Stimulated activated naive CD8-positive, alpha-beta T cell treated with anti-CD3 and anti-CD28 coated beads, Interleukin-15, Interleukin-2, amounts not matched to agents 100 U/mL and 50 U/mL, for 24 hours (primary cell): Measurements from ENCODE around the gene TAGLN.

Source experiments
- ATAC-seq: fragments of 150-1000 bp; cut with Tn5 transposase; one replicate; pipeline ENCODE4 v1.10.0; 2021
- DNase-seq: peaks from one replicate; pipeline ENCODE4 v3.0.0; 2021

Gene TAGLN

GRCh38 chr11:117214404-117215110 lies 15.4 kb downstream of the TAGLN start:
- no peak for ATAC-seq
- DNase-seq, result no peak

DNA sequence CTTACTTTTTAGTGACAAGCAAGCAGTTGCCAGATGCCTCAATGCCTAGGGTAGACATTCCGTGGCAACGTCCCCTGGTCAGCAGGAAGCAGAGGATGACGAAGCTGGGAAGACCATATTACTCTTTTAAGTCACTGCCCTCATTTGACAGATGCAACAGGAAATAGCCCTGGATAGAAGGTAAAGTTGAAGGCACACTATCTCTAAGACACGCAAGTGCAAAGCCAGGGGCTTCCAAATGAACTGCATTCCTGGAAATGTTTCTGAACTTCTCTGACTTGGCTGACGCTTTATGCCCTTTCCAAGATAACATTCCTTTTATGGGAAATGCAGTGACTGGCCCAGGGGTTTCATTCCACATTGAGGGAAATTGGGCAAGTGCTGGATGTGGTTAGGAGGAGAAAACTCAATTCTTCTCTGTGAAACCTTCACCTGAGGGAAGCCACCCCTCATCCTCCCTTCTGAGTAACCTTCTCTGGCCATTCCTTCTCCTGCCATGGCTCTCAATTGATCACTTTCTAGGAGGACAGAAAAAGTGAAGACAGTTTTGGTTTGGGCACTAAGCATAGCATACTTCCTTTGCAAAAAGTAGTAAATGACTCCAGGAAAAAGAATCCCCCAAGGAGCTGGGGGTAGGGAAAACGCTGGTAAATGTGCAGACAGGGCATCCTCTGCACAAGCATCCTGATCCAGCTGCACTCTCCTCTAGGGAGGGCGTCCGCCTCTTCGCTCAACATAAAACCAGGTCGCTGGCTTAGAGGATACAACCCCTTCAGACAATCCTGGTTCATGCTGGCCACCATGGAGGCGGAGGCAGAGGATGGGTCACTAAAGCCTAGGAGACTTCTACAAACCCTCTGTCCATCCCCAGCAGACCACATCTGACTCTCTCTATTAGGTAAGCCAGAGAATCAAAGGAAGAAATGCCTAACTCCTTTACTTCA lies 18.2 kb downstream of the TAGLN start:
- ATAC-seq (no peak), DNase-seq (no peak)

GRCh38 chr11:117218133-117218915 lies 19.2 kb downstream of the TAGLN start:
- no peak for ATAC-seq
- DNase-seq, result no peak

- no peak for ATAC-seq
These were observed 19.8 kb downstream of the TAGLN start for GRCh38 chr11:117219001-117219400.

DNA sequence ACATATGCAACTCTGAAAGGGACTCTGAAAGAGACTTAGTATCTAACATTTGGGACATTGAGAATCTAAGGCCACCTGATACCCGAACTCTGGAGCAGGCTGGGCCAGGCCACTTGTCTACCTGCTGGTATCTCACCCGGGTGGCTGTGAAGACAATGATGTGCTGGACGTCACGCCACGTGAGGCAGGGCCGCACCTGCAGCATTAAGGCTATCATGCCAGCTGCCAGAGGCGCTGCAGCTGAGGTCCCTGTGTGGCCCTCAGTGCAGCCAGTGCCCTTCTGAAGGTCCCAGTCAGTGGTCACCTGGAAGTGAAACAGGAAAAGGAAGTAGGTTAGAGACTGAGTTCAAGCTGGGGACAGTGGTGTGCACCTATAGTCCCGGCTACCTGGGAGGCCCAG lies 20.3 kb downstream of the TAGLN start:
- ATAC-seq (no peak), DNase-seq (no peak)

More at GRCh38 chr11:117219001-117219400, 19.8 kb downstream of the TAGLN start:
- DNase-seq, result no peak

DNA sequence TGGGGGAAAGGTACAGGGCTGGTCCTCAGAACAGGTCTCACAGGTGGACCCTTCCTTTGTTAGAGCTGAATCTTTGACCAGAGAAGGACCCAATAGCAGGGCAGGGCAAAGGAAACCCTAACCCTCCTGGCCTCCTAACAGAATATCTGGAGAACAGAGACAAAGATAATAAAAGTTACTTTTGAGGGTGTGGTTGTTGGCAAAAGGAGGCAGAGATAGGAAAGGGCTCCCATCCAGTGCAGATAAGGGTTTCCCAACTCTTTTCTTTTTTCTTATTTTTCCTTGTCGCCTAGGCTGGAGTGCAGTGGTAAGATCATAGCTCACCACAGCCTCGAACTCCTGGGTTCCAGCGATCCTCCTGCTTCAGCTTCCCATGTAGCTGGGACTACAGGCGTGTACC lies 20.8 kb downstream of the TAGLN start:
- DNase-seq (no peak), ATAC-seq (no peak)

- DNase-seq, result no peak
- no peak for ATAC-seq
These were observed 21.4 kb downstream of the TAGLN start for GRCh38 chr11:117220568-117220967.

- ATAC-seq (no peak), DNase-seq (peak; percentile 1)
These were observed 22.0 kb downstream of the TAGLN start for GRCh38 chr11:117220999-117221774.

DNA sequence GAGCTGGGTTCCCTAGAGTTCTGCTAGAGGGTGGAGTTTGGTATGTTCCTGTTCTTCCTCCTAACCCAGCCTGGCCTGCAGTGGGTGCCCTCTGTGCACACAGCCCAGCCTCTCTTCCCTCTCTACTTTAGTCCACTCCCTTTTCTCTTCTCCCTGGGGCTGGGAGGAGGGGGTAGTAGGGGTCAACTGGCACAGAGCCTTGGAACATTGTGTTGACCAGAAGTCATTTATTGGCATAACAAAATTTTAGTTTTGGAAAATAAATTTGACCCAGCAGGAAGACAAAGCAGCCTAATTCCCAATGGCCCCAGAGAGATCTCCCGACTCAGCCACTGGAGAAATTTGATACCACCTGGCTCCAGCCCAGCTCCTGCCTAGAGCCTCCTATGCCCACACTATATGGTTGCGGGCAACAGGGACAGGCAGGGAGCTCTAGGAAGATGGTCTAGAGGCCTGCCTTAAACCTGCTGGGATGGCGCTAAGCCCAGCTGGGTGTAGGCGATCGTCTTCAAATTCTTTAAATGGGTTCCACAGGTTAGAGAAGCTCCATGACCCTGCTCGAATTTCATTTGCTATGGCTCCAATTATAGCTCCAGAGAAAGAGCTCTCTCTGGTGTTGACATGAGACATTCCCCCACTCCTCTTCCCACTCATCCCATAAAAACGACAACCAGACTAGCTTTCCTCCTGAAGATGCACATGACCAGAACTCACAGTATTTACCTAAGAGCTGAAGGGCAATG lies 22.8 kb downstream of the TAGLN start:
- DNase-seq, result no peak
- no peak for ATAC-seq

DNA sequence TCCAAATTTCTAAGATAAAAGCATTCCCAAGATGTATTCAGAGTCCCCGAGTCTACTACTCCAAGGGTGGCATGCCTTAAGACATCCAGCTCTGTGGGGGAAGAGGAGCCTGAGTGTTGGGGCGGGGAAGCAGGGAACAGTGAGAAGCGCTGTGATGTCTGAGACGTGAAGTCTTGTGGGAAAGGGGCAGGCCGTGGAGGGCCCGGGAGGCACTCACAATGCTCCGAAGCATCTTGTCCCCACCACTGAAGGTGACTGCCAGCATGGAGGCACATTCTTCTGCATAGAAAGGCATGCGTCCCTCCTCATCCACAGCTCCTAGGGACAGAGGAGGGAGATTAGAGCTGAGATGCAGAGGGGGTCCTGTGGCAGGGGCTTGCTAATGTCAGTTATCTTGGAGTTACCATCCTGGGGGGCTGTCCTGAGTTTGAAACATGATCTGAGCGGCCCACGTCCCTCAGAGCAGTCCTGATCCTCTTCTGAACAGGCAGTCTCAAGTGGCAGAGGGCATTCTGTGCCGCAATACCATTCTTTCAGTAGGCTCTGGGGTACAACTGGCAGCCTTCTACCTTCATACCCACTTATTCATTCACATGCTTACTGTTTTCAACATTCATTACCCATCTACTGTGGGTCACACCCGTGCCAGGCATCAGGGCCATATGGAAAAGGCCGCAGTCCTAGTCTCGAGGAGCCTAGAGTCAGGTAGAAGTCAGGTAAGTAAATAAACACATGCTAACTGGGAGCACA lies 24.0 kb downstream of the TAGLN start:
- DNase-seq, result no peak
- no peak for ATAC-seq

DNA sequence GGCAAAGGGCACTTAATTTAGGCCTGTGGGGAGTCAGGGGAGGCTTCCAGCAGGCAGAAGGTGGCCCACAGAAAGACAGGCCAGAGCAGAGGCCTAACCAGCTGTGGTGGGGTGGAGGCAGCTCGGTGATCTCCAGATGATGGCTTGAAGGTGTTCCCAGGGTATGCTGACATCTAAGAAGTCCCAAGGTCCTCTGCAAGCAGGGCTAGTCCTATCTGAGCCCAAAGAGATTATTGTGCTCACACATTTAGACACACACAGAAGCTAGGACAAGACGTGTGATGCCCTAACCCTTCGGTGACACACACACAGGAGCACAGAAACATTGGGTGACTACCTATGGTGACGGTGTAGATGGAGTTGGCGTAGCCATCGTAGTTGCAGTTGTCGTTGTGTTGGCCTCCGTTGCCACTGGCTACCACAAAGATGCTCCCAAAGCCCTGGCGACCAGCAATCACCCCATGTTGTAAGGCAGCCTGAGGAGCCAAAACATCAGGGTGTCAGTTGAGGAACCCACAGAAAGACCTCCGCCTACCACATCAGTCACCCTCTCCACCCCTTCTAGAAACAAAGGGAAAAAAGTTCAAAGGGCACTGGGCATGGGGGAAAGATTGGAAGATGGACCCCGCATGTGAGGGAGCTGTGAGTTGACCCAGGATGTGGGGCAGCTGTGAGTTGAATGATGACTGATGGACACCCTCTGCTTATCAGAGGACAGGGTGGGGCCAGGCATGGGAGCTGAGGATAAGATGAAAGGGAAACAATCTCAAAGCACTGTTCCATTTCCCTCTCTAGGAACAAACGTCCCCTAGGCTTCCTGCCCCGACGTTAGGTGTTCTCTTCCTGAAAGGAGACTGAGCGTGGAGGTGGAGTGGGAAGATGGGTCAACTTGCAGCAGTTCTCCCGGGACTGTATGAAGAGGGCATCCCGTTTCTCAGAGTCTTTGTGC lies 24.8 kb downstream of the TAGLN start:
- ATAC-seq (no peak), DNase-seq (no peak)

DNA sequence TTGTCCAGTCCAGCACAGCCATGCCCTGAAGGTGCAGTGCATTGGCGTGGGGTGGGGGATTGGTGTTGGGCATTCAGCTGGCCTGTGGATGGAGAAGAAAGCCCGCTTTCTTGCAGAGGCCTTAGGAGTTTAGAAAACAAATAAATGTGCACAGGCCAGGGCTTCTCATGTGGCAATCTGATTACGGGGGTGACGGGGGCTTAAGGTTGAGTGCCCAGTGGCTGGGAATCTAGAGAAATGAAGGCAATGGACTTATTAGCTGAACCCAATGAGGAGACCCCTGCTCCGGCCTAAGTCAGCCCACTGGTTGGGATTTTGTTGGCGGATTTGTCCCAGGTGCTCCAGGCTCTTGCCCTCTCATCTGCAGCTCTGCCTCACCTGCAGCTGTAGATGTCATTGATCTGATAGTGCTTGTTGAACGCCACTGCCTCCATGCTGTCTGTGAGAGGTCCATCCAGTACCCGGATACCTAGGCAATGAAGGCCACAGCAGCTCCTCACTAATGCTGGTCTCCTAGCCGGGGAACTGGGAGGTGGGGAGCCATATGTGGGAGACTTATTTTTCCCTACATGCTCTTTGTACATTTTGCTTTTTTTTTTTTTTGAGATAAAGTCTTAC lies 26.5 kb downstream of the TAGLN start:
- no peak for DNase-seq

GRCh38 chr11:117226388-117227385 lies 27.5 kb downstream of the TAGLN start:
- peak; percentile 37 for ATAC-seq
- no peak for DNase-seq

More for the DNA sequence above, 26.5 kb downstream of the TAGLN start:
- no peak for ATAC-seq

DNA sequence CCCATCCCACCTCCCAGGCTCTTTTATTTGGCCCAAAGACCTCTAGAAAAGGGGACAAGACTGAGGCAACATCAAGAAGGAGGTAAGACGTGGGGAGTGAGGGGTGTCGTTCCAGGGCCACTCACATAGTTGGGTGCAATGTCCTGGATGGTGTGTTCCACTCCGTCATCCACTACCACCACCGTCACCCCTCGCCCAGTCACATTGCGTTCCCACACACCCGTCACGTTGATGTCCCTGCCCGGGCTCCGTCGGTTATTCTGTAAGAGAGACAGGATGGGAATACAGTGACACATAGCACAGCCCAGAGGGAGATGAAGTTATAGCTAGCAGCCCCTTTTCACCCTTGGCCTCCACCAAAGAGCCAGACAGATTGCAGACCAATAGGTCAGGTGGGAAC lies 28.9 kb downstream of the TAGLN start:
- DNase-seq (no peak), ATAC-seq (no peak)

GRCh38 chr11:117229411-117229810 lies 30.2 kb downstream of the TAGLN start:
- ATAC-seq (no peak), DNase-seq (no peak)

DNA sequence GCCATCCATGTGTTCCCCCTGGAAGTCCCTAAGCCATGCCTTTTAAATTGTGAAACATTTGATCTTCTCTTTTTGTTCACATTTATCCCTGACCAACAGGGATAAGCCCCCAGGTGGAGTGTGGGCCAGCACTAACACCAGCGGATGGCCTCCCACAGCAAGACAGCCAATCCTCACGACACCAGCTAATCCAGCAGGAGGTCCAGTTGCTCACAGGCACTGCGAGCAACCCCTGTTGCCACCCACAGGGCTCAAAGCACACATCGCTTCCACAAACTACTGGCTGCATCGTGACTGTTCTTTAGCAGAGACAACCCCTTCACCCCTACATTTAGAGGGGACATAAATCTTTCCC lies 30.7 kb downstream of the TAGLN start:
- peak; percentile 1 for ATAC-seq
- DNase-seq, result no peak

GRCh38 chr11:117230286-117230961 lies 31.3 kb downstream of the TAGLN start:
- DNase-seq, result peak; percentile 60
- peak; percentile 68 for ATAC-seq
